Measurements from ENCODE around the gene ELAPOR2.
A peak's percentile ranks its signal among the peaks of the same experiment; 100 is the strongest.
"Not testable (repeated sequence)": the region's sequence is repeated elsewhere in the genome, so short reads cannot be mapped to it uniquely, and the experiment has no call there.

ELAPOR2 gene

GRCh38 chr7:87060288-87060537 is 759 bp upstream of the ELAPOR2 start:
- H3K4me3 ChIP-seq (ENCODE audit: low read depth, low read length): peak overlapping the region; percentile 77
- no peak for DNase-seq (ENCODE audit: low read depth)
- TF ChIP-seq CTCF (IDR thresholded peaks at IDR 0.05; ENCODE audit: insufficient read depth, low read depth, low read length, missing control alignments): no peak

DNA sequence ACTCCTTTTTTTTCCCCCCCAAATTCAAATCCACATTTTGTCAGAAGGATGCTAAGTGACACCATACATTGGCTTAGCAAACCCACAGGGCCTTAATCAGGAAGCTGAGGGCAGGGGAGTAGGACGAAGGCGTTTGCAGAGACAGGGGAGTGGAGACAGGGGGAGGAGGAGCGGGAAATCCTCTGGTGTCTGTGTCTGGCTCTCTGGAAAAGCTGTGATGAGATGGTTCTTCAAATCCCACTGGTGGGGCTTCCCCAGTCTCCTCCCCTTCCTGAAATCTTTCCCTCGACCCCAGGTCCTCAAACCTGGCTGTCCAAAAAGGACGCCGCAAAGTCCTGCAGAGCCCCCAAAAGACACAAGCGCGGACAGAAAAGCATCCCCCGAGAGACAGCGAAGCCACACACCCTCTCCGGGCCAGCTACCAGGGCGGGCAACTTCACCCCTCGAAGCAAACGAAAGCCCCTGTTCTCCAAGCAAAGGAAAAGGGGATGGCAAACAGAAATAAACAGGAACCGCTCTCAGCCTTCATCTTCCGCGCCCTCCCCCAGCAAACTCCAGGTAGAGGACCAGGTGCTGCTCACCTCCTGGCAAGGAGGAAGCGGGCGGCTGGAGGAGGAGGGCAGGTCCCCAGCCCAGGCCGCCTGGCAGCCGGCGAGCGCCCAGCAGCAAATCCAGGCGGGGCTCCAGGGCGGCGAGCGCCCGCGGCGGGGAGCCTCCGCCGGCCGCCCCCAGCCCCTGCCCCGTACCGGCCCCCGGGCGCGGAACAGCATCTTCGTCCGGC is 520 bp downstream of the ELAPOR2 start:
- DNase-seq (ENCODE audit: low read depth): no peak
- H3K4me3 ChIP-seq (ENCODE audit: low read depth, low read length): peak overlapping the region; percentile 65
- no peak for TF ChIP-seq CTCF (IDR thresholded peaks at IDR 0.05; ENCODE audit: insufficient read depth, low read depth, low read length, missing control alignments)

DNA sequence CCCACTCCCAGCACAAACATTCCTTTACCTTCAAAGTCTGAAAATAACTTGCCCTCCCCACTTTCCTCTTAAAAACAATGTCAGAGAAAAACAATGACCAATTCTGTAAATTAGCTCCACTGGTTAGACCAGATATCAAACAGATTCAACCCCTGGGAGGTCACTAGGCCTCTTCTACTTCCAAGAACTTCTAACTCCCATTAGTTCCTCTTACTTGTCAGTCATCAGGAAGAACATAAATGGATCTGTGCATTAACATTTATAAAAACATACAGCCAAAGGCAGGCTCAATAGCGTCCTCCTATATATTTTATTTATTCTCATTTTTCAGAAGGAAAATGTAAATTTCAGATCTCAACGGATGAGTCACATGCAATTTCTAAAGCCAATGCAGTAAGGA is 2.2 kb downstream of the ELAPOR2 start:
- DNase-seq (ENCODE audit: low read depth): no peak
- H3K4me3 ChIP-seq (ENCODE audit: low read depth, low read length): no peak overlapping the region
- TF ChIP-seq CTCF (IDR thresholded peaks at IDR 0.05; ENCODE audit: insufficient read depth, low read depth, low read length, missing control alignments): no peak

- no peak overlapping the region for H3K4me3 ChIP-seq (ENCODE audit: low read depth, low read length)
- TF ChIP-seq CTCF (IDR thresholded peaks at IDR 0.05; ENCODE audit: insufficient read depth, low read depth, low read length, missing control alignments): no peak
- DNase-seq (ENCODE audit: low read depth): no peak
Observed at GRCh38 chr7:87056346-87056745, 3.1 kb downstream of the ELAPOR2 start.

GRCh38 chr7:87048839-87049238 is 10.6 kb downstream of the ELAPOR2 start:
- TF ChIP-seq CTCF (IDR thresholded peaks at IDR 0.05; ENCODE audit: insufficient read depth, low read depth, low read length, missing control alignments): no peak
- DNase-seq (ENCODE audit: low read depth): no peak
- no peak overlapping the region for H3K4me3 ChIP-seq (ENCODE audit: low read depth, low read length)

GRCh38 chr7:87046456-87046855 is 13.0 kb downstream of the ELAPOR2 start:
- no peak overlapping the region for H3K4me3 ChIP-seq (ENCODE audit: low read depth, low read length)
- no peak for TF ChIP-seq CTCF (IDR thresholded peaks at IDR 0.05; ENCODE audit: insufficient read depth, low read depth, low read length, missing control alignments)
- DNase-seq (ENCODE audit: low read depth): no peak

DNA sequence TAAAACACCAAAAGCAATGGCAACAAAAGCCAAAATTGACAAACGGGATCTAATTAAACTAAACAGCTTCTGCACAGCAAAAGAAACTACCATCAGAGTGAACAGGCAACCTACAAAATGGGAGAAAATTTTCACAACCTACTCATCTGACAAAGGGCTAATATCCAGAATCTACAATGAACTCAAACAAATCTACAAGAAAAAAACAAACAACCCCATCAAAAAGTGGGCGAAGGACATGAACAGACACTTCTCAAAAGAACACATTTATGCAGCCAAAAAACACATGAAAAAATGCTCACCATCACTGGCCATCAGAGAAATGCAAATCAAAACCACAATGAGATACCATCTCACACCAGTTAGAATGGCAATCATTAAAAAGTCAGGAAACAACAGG is 14.7 kb downstream of the ELAPOR2 start:
- DNase-seq (ENCODE audit: low read depth); H3K4me3 ChIP-seq (ENCODE audit: low read depth, low read length): not testable (repeated sequence)

GRCh38 chr7:87041586-87041985 is 17.9 kb downstream of the ELAPOR2 start:
- not testable (repeated sequence) for H3K4me3 ChIP-seq (ENCODE audit: low read depth, low read length)

DNA sequence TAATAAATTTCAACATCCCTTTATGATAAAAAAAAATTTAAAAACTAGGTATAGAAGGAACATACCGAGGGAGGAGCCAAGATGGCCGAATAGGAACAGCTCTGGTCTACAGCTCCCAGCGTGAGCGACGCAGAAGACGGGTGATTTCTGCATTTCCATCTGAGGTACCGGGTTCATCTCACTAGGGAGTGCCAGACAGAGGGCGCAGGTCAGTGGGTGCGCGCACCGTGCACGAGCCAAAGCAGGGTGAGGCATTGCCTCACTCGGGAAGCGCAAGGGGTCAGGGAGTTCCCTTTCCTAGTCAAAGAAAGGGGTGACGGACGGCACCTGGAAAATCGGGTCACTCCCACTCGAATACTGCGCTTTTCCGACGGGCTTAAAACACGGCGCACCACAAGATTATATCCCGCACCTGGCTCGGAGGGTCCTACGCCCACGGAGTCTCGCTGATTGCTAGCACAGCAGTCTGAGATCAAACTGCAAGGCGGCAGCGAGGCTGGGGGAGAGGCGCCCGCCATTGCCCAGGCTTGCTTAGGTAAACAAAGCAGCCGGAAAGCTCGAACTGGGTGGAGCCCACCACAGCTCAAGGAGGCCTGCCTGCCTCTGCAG is 19.7 kb downstream of the ELAPOR2 start:
- not testable (repeated sequence) for DNase-seq (ENCODE audit: low read depth); H3K4me3 ChIP-seq (ENCODE audit: low read depth, low read length)

More at GRCh38 chr7:87041586-87041985, 17.9 kb downstream of the ELAPOR2 start:
- DNase-seq (ENCODE audit: low read depth): not testable (repeated sequence)
